Lung (tissue), 12 donors: ENCODE results near the gene DCAF7. TPM values are rescaled to one million over a fixed set of nuclear protein-coding genes. Genes with fewer than 3 reads are reported as not detected.

Source experiments
- ATAC-seq: fragments of 200-7000 bp; cut with Tn5 transposase; one replicate; pipeline ENCODE4 v1.9.1; 2020; ENCODE audit warnings: moderate number of reproducible peaks; ENCODE audit not compliant: insufficient read depth, low FRiP score
- DNase-seq, 3 donors: peaks; one replicate each; pipeline ENCODE4 v3.0.0-alpha.2; 2013 to 2017
- H3K27ac ChIP-seq, 2 donors: one replicate each; pipeline ENCODE4 v1.5.1; 2013; ENCODE audit warnings: mild to moderate bottlenecking in 2 of 2, moderate library complexity in 2 of 2, control low read depth in 1 of 2, inconsistent platforms in 1 of 2, low read depth in 1 of 2, low read length in 1 of 2
- H3K27me3 ChIP-seq, 3 donors: one replicate each; pipeline ENCODE4 v1.5.1; 2013; ENCODE audit warnings: low read length in 2 of 3; ENCODE audit not compliant: control insufficient read depth in 3 of 3, insufficient read depth in 3 of 3
- H3K36me3 ChIP-seq, 4 donors: one replicate each; pipeline ENCODE4 v1.5.1; 2013; ENCODE audit warnings: low read length in 4 of 4, mild to moderate bottlenecking in 1 of 4, moderate library complexity in 1 of 4; ENCODE audit not compliant: control insufficient read depth in 4 of 4, insufficient read depth in 4 of 4
- H3K4me1 ChIP-seq, 5 donors: one replicate each; pipeline ENCODE4 v1.5.1; 2013; ENCODE audit warnings: low read length in 5 of 5, mild to moderate bottlenecking in 2 of 5, moderate library complexity in 1 of 5; ENCODE audit not compliant: control insufficient read depth in 5 of 5, insufficient read depth in 5 of 5
- H3K4me3 ChIP-seq: one replicate; pipeline ENCODE4 v1.5.1; 2013; ENCODE audit warnings: mild to moderate bottlenecking, control low read depth, moderate library complexity
- H3K9ac ChIP-seq, 2 donors: one replicate each; pipeline ENCODE4 v1.5.1; 2013; ENCODE audit warnings: low read length in 2 of 2, control low read depth in 1 of 2; ENCODE audit not compliant: insufficient read depth in 1 of 2
- H3K9me3 ChIP-seq, 4 donors: one replicate each; pipeline ENCODE4 v1.5.1; 2013; ENCODE audit warnings: low read length in 3 of 4, mild to moderate bottlenecking in 1 of 4, moderate library complexity in 1 of 4; ENCODE audit not compliant: control insufficient read depth in 4 of 4, insufficient read depth in 3 of 4
- WGBS, 2 donors: extraction: QIAGEN DNeasy Blood & Tissue Kit; methylation state at CpG; one replicate each; pipeline ENCODE4 v1.1.7; 2013; 5-methylcytosine and 5-hydroxymethylcytosine counted together
- polyA plus RNA-seq, 2 donors: library from polyadenylated mRNA; stranded (reverse); fragments of 200-250 nt; gene quantifications; one replicate each; pipeline ENCODE4 v1.2.1, GENCODE V29; 2013
- total RNA-seq, 2 donors: library from RNA; depleted of rRNA in 1 of 2; stranded (reverse); fragments of >200 nt in 1 of 2; gene quantifications; one replicate each; pipeline ENCODE4 v1.2.1, GENCODE V29; 2014 to 2021
- TF ChIP-seq, protein P1 (sequence below): IDR thresholded peaks from 2 replicates; pipeline ENCODE4 v1.5.1; 2012; ENCODE audit warnings: mild to moderate bottlenecking; ENCODE audit errors: control extremely low read depth, extremely low read depth
- donor health status: control.
- donor health status: control.
- donor health status: Bipolar disorder and iron deficiency.
- donor health status: healthy.
- donor health status: DM: yes; HTN: yes; CAD: no.

The DCAF7 gene
- total and polyA plus RNA-seq, 4 donors, result 21.7 to 76.6 (median 44.1) TPM

- ATAC-seq (no peak), DNase-seq (no peak)
- Histone ChIP-seq H3K4me1 (peaks cover 0 to 19% (median 0%) of the 10 kb centered on the region in 5 donors), H3K9me3 (no peaks in the 10 kb centered on the region), H3K36me3 (peaks cover 9 to 25% (median 15%) of the 10 kb centered on the region in 4 donors), H3K27me3 (no peaks in the 10 kb centered on the region), H3K4me3 (no peak overlapping the region), H3K27ac (no peak overlapping the region), H3K9ac (no peak overlapping the region)
- TF ChIP-seq, protein P1, sequence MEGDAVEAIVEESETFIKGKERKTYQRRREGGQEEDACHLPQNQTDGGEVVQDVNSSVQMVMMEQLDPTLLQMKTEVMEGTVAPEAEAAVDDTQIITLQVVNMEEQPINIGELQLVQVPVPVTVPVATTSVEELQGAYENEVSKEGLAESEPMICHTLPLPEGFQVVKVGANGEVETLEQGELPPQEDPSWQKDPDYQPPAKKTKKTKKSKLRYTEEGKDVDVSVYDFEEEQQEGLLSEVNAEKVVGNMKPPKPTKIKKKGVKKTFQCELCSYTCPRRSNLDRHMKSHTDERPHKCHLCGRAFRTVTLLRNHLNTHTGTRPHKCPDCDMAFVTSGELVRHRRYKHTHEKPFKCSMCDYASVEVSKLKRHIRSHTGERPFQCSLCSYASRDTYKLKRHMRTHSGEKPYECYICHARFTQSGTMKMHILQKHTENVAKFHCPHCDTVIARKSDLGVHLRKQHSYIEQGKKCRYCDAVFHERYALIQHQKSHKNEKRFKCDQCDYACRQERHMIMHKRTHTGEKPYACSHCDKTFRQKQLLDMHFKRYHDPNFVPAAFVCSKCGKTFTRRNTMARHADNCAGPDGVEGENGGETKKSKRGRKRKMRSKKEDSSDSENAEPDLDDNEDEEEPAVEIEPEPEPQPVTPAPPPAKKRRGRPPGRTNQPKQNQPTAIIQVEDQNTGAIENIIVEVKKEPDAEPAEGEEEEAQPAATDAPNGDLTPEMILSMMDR, result no peak
- WGBS, 2 donors, result 90 to 92% methylated on average over 2 of the region's 2 CpGs
Observed at GRCh38 chr17:63635290-63635689, 85.0 kb downstream of the DCAF7 start.

- ATAC-seq (no peak), DNase-seq (no peak)
- no peak overlapping the region for H3K9ac ChIP-seq
- peak overlapping the region in 1 of 2 donors; percentile 52 for H3K27ac ChIP-seq
- no peak overlapping the region for H3K4me3 ChIP-seq
- peaks cover 0 to 19% (median 0%) of the 10 kb centered on the region in 5 donors for H3K4me1 ChIP-seq
- TF ChIP-seq, protein P1, result no peak
- H3K36me3 ChIP-seq, result peaks cover 9 to 25% (median 15%) of the 10 kb centered on the region in 4 donors
- H3K27me3 ChIP-seq, result no peaks in the 10 kb centered on the region
- 81 to 86% methylated on average over 2 of the region's 2 CpGs for WGBS, 2 donors
- H3K9me3 ChIP-seq, result no peaks in the 10 kb centered on the region
Observed at GRCh38 chr17:63635787-63636186, 85.5 kb downstream of the DCAF7 start.

GRCh38 chr17:63639125-63639524 is 88.8 kb downstream of the DCAF7 start:
- peaks cover 7 to 23% (median 14%) of the 10 kb centered on the region in 4 donors for H3K36me3 ChIP-seq
- WGBS, 2 donors, result 19 to 42% methylated on average over 1 of the region's 1 CpG
- no peaks in the 10 kb centered on the region for H3K27me3 ChIP-seq
- no peak overlapping the region for H3K27ac ChIP-seq
- H3K9ac ChIP-seq, result peak overlapping the region in 1 of 2 donors; percentile 10
- peaks cover 0 to 12% (median 0%) of the 10 kb centered on the region in 5 donors for H3K4me1 ChIP-seq
- TF ChIP-seq, protein P1, result no peak
- DNase-seq (no peak), ATAC-seq (peak; percentile 20)
- no peaks in the 10 kb centered on the region for H3K9me3 ChIP-seq
- H3K4me3 ChIP-seq, result no peak overlapping the region

DNA sequence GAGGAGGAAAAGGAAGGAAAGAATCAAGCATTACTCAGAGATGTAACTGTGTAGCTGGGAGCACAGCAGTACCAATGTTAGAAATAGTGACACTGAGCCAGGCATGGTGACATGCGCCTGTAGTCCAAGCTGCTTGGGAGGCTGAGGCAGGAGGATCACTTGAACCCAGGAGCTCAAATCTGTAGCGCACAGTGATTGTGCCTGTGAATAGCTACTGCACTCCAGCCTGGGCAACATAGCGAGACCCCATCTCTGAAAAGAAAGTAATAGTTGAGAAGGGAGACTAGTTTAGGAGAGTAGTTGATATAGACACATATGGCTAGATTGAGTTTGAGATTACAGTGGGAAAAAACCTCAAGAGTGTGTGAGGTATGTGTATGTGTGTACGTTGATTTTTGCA is 89.8 kb downstream of the DCAF7 start:
- H3K27ac ChIP-seq, result no peak overlapping the region
- WGBS, 2 donors, result 84 to 96% methylated on average over 4 of the region's 4 CpGs
- no peak overlapping the region for H3K9ac ChIP-seq
- TF ChIP-seq, protein P1, result no peak
- DNase-seq (no peak), ATAC-seq (no peak)
- peaks cover 5 to 23% (median 14%) of the 10 kb centered on the region in 4 donors for H3K36me3 ChIP-seq
- no peak overlapping the region for H3K4me3 ChIP-seq
- peaks cover 0 to 4% (median 0%) of the 10 kb centered on the region in 5 donors for H3K4me1 ChIP-seq
- H3K27me3 ChIP-seq, result no peaks in the 10 kb centered on the region
- no peaks in the 10 kb centered on the region for H3K9me3 ChIP-seq
